Measurements from ENCODE around the gene SPDYE1. TPM values are rescaled to one million over a fixed set of nuclear protein-coding genes. Genes with fewer than 3 reads are reported as not detected.
"Not testable (repeated sequence)": the region's sequence is repeated elsewhere in the genome, so short reads cannot be mapped to it uniquely, and the experiment has no call there.

The SPDYE1 gene
- polyA plus RNA-seq, 3 donors, result not detected

DNA sequence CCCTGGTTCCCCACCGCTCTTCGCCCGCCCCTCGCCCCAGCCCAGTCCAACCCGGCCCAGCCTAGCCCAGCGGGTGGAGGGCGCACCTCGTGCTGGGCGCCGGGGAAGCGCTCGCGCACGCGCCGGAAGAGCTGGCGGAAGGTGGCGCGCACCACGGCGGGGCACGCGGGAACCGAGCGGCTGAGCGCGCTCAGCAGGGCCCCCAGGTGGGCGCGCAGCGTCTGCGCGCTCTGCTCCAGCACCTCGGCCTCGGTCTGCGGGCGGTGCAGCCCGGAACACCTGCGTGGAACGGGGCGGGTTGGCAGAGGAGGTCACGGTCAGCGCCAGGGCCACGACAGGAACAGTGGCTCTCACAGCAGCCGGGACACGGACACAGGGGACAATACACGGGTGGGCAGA lies 42.8 kb downstream of the SPDYE1 start:
- DNase-seq, result peak; percentile 26 to 46 (median 39)
- peaks cover 25 to 34% of the 10 kb centered on the region in 2 donors for H3K4me1 ChIP-seq (ENCODE audit: control insufficient read depth in 1 of 2, insufficient read depth in 2 of 2, low read length in 2 of 2)
- not testable (repeated sequence) for H3K27me3 ChIP-seq (ENCODE audit: control insufficient read depth in 2 of 2, insufficient read depth in 2 of 2, low read length in 2 of 2); H3K36me3 ChIP-seq (replicated peaks in 1 of 2; ENCODE audit: control insufficient read depth in 1 of 2, insufficient read depth in 2 of 2, low read length in 2 of 2); H3K9ac ChIP-seq (ENCODE audit: insufficient read depth, low read length, poor library complexity, severe bottlenecking); H3K36me3 Mint-ChIP-seq; H3K27ac ChIP-seq (ENCODE audit: low read depth in 1 of 2, low read length in 2 of 2); H3K27me3 Mint-ChIP-seq (ENCODE audit: low read depth in 3 of 3); H3K9me3 ChIP-seq (replicated peaks in 1 of 2; ENCODE audit: control insufficient read depth in 1 of 2, insufficient read depth in 1 of 2, low read length in 2 of 2); H3K9me3 Mint-ChIP-seq; H4K20me1 ChIP-seq (ENCODE audit: insufficient read depth, low read length)
- H3K4me2 ChIP-seq (replicated peaks; ENCODE audit: extremely low read depth, low read length, poor library complexity, severe bottlenecking), result peak overlapping the region; percentile 50
- peak overlapping the region; percentile 68 for H2AFZ ChIP-seq (ENCODE audit: insufficient read depth, low read depth, low read length, poor library complexity, severe bottlenecking)
- TF ChIP-seq, protein P1, sequence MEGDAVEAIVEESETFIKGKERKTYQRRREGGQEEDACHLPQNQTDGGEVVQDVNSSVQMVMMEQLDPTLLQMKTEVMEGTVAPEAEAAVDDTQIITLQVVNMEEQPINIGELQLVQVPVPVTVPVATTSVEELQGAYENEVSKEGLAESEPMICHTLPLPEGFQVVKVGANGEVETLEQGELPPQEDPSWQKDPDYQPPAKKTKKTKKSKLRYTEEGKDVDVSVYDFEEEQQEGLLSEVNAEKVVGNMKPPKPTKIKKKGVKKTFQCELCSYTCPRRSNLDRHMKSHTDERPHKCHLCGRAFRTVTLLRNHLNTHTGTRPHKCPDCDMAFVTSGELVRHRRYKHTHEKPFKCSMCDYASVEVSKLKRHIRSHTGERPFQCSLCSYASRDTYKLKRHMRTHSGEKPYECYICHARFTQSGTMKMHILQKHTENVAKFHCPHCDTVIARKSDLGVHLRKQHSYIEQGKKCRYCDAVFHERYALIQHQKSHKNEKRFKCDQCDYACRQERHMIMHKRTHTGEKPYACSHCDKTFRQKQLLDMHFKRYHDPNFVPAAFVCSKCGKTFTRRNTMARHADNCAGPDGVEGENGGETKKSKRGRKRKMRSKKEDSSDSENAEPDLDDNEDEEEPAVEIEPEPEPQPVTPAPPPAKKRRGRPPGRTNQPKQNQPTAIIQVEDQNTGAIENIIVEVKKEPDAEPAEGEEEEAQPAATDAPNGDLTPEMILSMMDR (IDR thresholded peaks at IDR 0.05), result peak; percentile 23
- H3K79me2 ChIP-seq (ENCODE audit: insufficient read depth, low read length), result peaks cover 19% of the 10 kb centered on the region
- peak overlapping the region; percentile 71 to 83 for H3K4me3 Mint-ChIP-seq
- peaks cover 17% of the 10 kb centered on the region for H3K4me1 Mint-ChIP-seq
- H3K27ac Mint-ChIP-seq, result peak overlapping the region in 1 of 7 donors; percentile 6
- H3K4me3 ChIP-seq (replicated peaks in 1 of 3; ENCODE audit: low read depth in 2 of 3, low read length in 3 of 3), result peak overlapping the region; percentile 21 to 56 (median 27)
- WGBS (ENCODE audit: insufficient coverage), result 1% methylated on average over 36 of the region's 46 CpGs
- intact Hi-C loops (cut with micrococcal nuclease), result loop anchor here in 1 of 2 donors (10.0 kb wide), 1 partner anchor 804 kb away; the partner anchor contains the start of gene H2AZ2

DNA sequence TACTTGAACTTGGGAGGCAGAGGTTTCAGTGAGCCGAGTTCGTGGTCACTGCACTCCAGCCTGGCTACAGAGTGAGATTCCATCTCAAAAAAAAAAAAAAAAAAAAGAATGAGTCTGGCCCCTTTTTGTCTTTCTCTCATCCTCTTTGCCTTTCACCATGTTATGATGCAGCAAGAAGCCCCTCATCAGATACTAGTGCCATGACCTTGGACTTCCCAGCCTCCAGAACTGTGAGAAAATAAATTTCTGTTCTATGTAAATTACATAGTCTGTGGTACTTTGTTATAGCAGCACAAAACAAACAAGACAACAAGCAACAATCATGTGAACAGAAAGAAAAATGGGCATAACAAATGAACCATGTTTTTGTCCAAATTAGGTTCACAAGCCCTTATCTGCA lies 44.5 kb downstream of the SPDYE1 start:
- no peak overlapping the region for H3K9ac ChIP-seq (ENCODE audit: insufficient read depth, low read length, poor library complexity, severe bottlenecking)
- no peaks in the 10 kb centered on the region for H3K9me3 Mint-ChIP-seq
- no CpG with 5 or more reads among the region's 2 CpGs for WGBS (ENCODE audit: insufficient coverage)
- H4K20me1 ChIP-seq (ENCODE audit: insufficient read depth, low read length), result peaks cover 4% of the 10 kb centered on the region
- peaks cover 42 to 51% of the 10 kb centered on the region in 2 donors for H3K4me1 ChIP-seq (ENCODE audit: control insufficient read depth in 1 of 2, insufficient read depth in 2 of 2, low read length in 2 of 2)
- peaks cover 35% of the 10 kb centered on the region for H3K79me2 ChIP-seq (ENCODE audit: insufficient read depth, low read length)
- no peaks in the 10 kb centered on the region for H3K36me3 ChIP-seq (replicated peaks in 1 of 2; ENCODE audit: control insufficient read depth in 1 of 2, insufficient read depth in 2 of 2, low read length in 2 of 2)
- H3K4me2 ChIP-seq (replicated peaks; ENCODE audit: extremely low read depth, low read length, poor library complexity, severe bottlenecking), result no peak overlapping the region
- no peak overlapping the region for H3K4me3 Mint-ChIP-seq
- H2AFZ ChIP-seq (ENCODE audit: insufficient read depth, low read depth, low read length, poor library complexity, severe bottlenecking), result no peak overlapping the region
- peaks cover 0 to 5% (median 0%) of the 10 kb centered on the region in 3 donors for H3K27me3 Mint-ChIP-seq (ENCODE audit: low read depth in 3 of 3)
- H3K27ac Mint-ChIP-seq, result peak overlapping the region in 1 of 7 donors; percentile 45
- H3K27ac ChIP-seq (ENCODE audit: low read depth in 1 of 2, low read length in 2 of 2), result no peak overlapping the region
- DNase-seq, result no peak
- TF ChIP-seq, protein P1 (IDR thresholded peaks at IDR 0.05), result no peak
- intact Hi-C loops (cut with micrococcal nuclease), result loop anchor here in 1 of 2 donors (10.0 kb wide), 1 partner anchor 803 kb away; the partner anchor contains the start of gene H2AZ2
- no peak overlapping the region for H3K4me3 ChIP-seq (replicated peaks in 1 of 3; ENCODE audit: low read depth in 2 of 3, low read length in 3 of 3)
- no peaks in the 10 kb centered on the region for H3K9me3 ChIP-seq (replicated peaks in 1 of 2; ENCODE audit: control insufficient read depth in 1 of 2, insufficient read depth in 1 of 2, low read length in 2 of 2)
- no peaks in the 10 kb centered on the region for H3K27me3 ChIP-seq (ENCODE audit: control insufficient read depth in 2 of 2, insufficient read depth in 2 of 2, low read length in 2 of 2)
- peaks cover 15 to 21% of the 10 kb centered on the region in 2 donors for H3K36me3 Mint-ChIP-seq
- peaks cover 34% of the 10 kb centered on the region for H3K4me1 Mint-ChIP-seq
